Motor neuron (in vitro differentiated cells): ENCODE results near the gene INVS. TPM values are rescaled to one million over a fixed set of nuclear protein-coding genes. Genes with fewer than 3 reads are reported as not detected.
A peak's percentile ranks its signal among the peaks of the same experiment; 100 is the strongest.
"Not testable (repeated sequence)": the region's sequence is repeated elsewhere in the genome, so short reads cannot be mapped to it uniquely, and the experiment has no call there.

Experiments
- ATAC-seq, 8 experiments: fragments of 200-7000 bp; cut with Tn5 transposase; replicated peaks in 6 of 8; 2 replicates each; pipeline ENCODE4 v1.8.0; 2021; ENCODE audit warnings: mild to moderate bottlenecking in 8 of 8, moderate library complexity in 8 of 8
- H3K27ac ChIP-seq, 2 donors: fragments of 250-450 bp; sonication (Bioruptor Pico); 2 replicates each; pipeline ENCODE4 v1.9.0; 2021; ENCODE audit warnings: antibody characterized with exemption in 2 of 2, mild to moderate bottlenecking in 2 of 2, moderate library complexity in 1 of 2
- H3K4me1 ChIP-seq, 2 donors: fragments of 250-450 bp; sonication (Bioruptor Pico); replicated peaks in 1 of 2; 2 replicates each; pipeline ENCODE4 v1.6.1; 2021; ENCODE audit warnings: antibody characterized with exemption in 2 of 2, mild to moderate bottlenecking in 2 of 2, moderate library complexity in 1 of 2
- H3K4me3 ChIP-seq, 5 donors: fragments of 250-450 bp; sonication (Bioruptor Pico); 2 replicates each; pipeline ENCODE4 v1.9.0; 2021; ENCODE audit warnings: antibody characterized with exemption in 5 of 5, mild to moderate bottlenecking in 5 of 5, moderate library complexity in 4 of 5
- WGBS, 10 experiments: fragments of 450-650 bp; shearing (Covaris generic); methylation state at CpG; one replicate each; pipeline ENCODE4 v1.0.0; 2022; 5-methylcytosine and 5-hydroxymethylcytosine counted together
- in situ Hi-C, 9 experiments: fragments of 400-800 bp; cut with MboI; loops; one replicate each; pipeline ENCODE4 v1.15.0; 2021; ENCODE audit warnings: low sequenced_read_pairs in 9 of 9, low pct_unique_long_range_greater_than_20kb in 2 of 9; ENCODE audit not compliant: unreplicated experiment in 9 of 9
- total RNA-seq, 8 experiments: library from RNA; unstranded; fragments of 300-600 nt; gene quantifications; 2 replicates each; pipeline versions ENCODE4 v1.2.3 to v1.2.4, GENCODE V29; 2022

Gene INVS
- total RNA-seq, 8 experiments from 2014 or later, result 9.5 to 23.8 (median 13.8) TPM

DNA sequence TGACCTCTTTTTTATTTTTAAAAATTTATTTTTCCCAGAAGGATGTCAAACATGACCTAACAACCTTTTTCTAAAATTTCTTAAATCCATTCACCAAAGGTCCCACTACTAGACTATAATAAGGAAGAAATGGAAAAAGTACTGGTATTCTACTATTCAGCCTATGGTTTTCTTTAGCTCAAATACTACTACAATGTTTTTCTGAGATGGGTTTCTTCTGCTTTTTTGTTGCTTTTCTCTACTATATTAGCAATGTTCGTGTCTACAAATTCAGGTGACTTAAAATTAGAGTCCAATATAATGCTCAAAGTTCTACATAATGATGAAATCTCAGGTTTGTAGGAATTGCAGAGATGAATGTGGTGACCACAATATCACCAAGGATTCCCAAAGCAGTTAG is 8.2 kb upstream of the INVS start:
- in situ Hi-C loops, result no loop called here
- WGBS, 10 experiments, result 82 to 100% (median 100%) methylated on average over 1 of the region's 1 CpG; no CpG with 5 or more reads in 1 of the 10 experiments
- H3K4me1 ChIP-seq, result no peaks in the 10 kb centered on the region
- H3K27ac ChIP-seq, result no peak overlapping the region
- no peak overlapping the region for H3K4me3 ChIP-seq
- no peak for ATAC-seq

DNA sequence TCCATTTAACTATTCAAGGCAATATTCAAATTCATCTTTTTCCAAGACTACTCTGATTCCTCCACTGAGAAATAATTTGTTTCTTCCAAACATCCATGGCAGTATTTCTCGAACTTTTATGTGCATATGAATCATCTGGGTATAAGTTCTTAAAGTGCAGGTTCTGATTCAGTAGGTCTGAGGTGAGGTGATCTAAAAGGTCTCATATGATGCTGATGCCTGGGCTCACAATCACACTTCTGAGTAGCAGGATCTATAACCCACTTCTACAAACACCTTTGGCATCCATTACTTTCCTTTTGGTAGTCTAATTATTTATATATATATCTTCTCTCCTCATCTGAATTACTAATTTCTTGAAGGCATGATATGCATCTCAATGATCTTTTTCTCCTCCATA is 7.4 kb upstream of the INVS start:
- no peak for ATAC-seq
- H3K4me1 ChIP-seq, result no peaks in the 10 kb centered on the region
- no peak overlapping the region for H3K4me3 ChIP-seq
- H3K27ac ChIP-seq, result no peak overlapping the region
- in situ Hi-C loops, result no loop called here
- WGBS, 10 experiments, result 13 to 83% (median 75%) methylated on average over 1 of the region's 1 CpG; no CpG with 5 or more reads in 5 of the 10 experiments

DNA sequence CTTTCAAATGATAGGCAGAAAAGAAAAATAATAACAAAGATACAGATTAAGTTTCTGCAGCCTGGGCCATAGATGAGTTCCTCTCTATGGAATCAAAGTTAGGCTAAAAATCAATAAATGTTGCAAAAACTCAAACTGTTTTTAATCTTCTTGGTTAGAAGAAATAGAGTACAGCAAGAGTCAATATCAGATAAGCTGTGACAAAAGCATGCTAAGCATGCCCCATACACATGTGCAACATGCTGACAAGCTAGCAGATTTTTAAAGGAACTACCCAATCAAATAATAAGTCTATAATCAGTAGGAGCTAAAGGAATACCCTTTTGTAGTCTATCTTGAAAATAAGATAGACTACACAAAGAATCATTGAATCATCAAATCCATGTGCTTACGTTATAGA is 7.0 kb upstream of the INVS start:
- 63 to 100% (median 88%) methylated on average over 1 of the region's 1 CpG; no CpG with 5 or more reads in 1 of the 10 experiments for WGBS, 10 experiments
- H3K4me1 ChIP-seq, result no peaks in the 10 kb centered on the region
- in situ Hi-C loops, result no loop called here
- no peak for ATAC-seq
- H3K27ac ChIP-seq, result no peak overlapping the region
- no peak overlapping the region for H3K4me3 ChIP-seq

DNA sequence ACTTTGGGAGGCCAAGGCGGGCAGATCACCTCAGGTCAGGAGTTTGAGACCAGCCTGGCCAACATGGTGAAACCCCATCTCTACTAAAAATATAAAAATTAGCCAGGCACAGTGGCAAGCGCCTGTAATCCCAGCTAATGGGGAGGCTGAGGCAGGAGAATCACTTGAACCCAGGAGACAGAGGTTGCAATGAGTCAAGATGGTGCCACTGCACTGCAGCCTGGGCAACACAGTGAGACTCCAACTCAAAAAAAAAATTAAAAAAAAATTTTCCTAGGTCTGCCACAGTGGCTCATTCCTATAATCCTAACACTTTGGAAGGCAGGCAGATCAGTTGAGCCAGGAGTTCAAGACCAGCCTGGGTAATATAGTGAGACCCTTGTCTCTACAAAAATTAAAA is 4.6 kb upstream of the INVS start:
- H3K27ac ChIP-seq, H3K4me3 ChIP-seq, in situ Hi-C loops, H3K4me1 ChIP-seq, ATAC-seq: not testable (repeated sequence)
- WGBS, 10 experiments, result 86 to 100% (median 94%) methylated on average over 1 to 2 of the region's 2 CpGs; no CpG with 5 or more reads in 3 of the 10 experiments

DNA sequence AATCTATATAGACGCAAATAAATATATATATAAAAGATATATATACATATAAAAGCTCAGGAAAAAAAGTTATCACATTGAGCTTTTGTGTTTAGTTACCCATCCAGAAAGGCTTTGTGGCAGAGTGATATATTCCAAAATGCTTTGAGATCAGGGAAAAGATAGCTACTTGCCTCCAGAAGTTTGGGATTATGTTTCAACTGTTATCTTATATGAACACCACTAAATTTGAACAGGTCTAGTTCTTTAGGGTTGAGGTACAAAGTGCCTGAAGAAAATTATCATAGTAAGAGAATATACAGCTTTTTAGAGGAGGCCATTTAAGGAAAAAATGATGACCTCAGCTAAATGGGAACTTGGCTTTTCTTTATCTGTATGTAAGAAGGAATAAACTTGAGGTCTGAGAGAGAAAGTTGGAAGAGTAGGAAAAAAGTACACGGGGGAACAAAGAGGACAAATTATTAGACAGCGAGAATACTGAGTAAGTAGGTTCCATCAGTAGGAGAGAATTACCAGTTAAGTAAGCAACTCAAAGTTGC is 2.6 kb upstream of the INVS start:
- 73 to 100% (median 91%) methylated on average over 2 to 3 of the region's 3 CpGs; no CpG with 5 or more reads in 2 of the 10 experiments for WGBS, 10 experiments
- peaks cover 3 to 9% of the 10 kb centered on the region in 2 donors for H3K4me1 ChIP-seq
- H3K27ac ChIP-seq, result no peak overlapping the region
- no peak for ATAC-seq
- in situ Hi-C loops, result no loop called here
- H3K4me3 ChIP-seq, result no peak overlapping the region

DNA sequence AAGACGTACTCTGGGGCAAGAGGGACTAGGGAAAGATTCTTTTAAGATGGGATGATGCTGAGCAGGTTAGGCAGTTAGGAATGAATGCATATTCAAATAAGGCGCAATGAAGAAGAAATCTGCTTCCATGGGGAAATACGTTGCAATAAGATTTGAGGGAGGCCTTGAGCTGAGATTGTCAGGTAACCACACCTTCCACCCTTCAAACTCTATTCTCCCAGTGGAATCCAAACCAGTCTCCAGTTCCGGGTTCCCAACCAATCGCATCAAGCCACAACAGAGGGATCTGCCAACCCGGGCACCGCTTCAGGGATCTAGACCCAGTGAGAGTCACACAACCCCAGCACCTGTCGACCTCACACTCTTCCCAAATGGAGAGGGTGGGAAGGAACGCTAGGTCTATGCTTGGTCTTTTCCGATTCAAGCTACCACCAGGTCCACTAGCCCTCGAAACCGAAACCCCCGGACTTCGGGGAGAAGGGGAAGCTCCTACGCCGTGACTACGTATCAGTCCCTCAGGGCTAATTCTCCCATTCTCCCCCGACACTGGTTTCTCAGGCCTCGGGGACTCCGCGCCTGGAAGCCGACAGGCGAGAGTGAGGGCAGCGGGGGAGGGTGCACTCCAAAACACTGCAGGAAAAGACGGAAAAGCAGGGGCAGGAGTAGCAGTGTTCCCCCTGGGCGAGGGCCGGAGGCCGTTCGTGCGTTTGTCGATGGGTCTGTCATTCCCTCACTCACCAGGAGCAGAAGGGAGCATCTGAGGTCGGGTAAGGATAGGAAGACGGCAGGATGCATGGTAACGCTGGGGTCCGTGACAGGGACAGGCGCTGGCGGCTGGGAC is 777 bp upstream of the INVS start:
- Histone ChIP-seq H3K4me1 (peaks cover 3 to 9% of the 10 kb centered on the region in 2 donors), H3K27ac (peak overlapping the region; percentile 62 to 79), H3K4me3 (peak overlapping the region; percentile 73 to 87 (median 83))
- in situ Hi-C loops, result no loop called here
- WGBS, 10 experiments, result 0 to 18% (median 7%) methylated on average over 1 to 17 of the region's 37 CpGs; no CpG with 5 or more reads in 1 of the 10 experiments
- peak in 4 of 8 experiments; percentile 7 to 26 (median 13) for ATAC-seq

DNA sequence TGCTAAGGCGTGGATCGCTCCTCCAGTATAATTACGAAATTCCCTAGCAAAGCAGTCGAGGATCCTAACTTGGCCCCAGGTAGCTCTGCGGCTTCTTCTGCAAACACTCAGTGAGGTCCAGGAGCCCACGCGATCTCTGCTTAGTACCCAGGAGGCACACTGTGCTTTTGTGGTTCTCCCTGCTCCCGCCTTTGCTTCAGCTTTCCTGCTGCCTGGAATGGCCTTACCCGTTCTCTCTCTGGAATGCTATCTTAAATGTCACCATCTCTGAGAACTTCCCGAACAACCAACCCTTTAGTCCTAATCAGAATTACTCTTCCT is 639 bp downstream of the INVS start:
- peak overlapping the region; percentile 74 to 89 for H3K27ac ChIP-seq
- ATAC-seq, result peak in 1 of 8 experiments; percentile 0
- WGBS, 10 experiments, result 0 to 17% (median 4%) methylated on average over 1 to 7 of the region's 10 CpGs; no CpG with 5 or more reads in 1 of the 10 experiments

DNA sequence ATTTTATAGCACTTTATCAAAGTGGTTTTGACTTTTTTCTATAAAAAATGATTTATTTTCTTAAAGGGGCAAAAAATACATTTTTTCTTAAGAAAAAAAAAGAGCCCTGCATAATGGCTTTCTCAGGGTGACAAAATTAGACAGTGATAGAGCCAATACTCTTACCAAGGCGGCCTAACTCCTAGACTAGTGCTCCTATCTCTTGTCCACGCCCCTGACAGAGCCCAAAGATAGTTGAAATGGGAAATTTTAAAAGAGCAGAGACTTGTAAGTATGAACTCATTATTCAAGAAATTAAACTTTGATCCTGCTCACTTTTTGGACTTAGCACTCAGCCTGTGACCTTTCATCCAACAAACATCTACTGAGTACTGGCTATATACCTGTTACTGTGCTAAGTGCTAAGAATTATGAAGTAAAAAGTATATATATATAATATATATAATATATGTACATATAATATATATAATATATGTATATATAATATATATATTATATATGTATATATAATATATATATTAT is 1.2 kb downstream of the INVS start:
- Histone ChIP-seq H3K4me1 (peaks cover 3 to 9% of the 10 kb centered on the region in 2 donors), H3K4me3 (peak overlapping the region; percentile 73 to 87 (median 83)), H3K27ac (no peak overlapping the region)
- in situ Hi-C loops, result no loop called here
- no peak for ATAC-seq
- WGBS, 10 experiments, result 0 to 95% (median 80%) methylated on average over 1 to 2 of the region's 2 CpGs; no CpG with 5 or more reads in 2 of the 10 experiments

More for the DNA sequence above, 639 bp downstream of the INVS start:
- Histone ChIP-seq H3K4me3 (peak overlapping the region; percentile 73 to 87 (median 83)), H3K4me1 (peaks cover 3 to 9% of the 10 kb centered on the region in 2 donors)
- in situ Hi-C loops, result no loop called here

DNA sequence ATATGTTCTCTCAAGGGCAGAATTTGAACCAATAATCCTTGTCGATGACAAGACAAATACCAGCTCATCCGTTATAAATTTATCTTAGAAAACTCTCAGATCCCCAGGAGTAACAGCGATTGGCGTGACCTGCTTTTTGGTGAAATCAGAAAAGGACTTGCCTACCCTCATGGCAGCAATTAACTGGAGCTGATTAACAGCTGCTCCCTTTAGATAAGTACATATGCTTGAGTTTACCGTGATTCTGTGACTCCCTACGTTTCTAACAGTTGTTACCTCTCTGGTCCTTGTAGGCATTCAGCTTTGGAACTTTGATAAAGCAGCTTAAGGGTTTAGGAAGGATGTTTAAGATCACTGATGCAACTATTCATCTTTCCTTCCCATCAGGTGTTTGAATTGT is 2.6 kb downstream of the INVS start:
- Histone ChIP-seq H3K27ac (no peak overlapping the region), H3K4me3 (no peak overlapping the region), H3K4me1 (peaks cover 3 to 9% of the 10 kb centered on the region in 2 donors)
- in situ Hi-C loops, result no loop called here
- 50 to 100% (median 93%) methylated on average over 3 to 6 of the region's 6 CpGs; no CpG with 5 or more reads in 1 of the 10 experiments for WGBS, 10 experiments
- ATAC-seq, result no peak

DNA sequence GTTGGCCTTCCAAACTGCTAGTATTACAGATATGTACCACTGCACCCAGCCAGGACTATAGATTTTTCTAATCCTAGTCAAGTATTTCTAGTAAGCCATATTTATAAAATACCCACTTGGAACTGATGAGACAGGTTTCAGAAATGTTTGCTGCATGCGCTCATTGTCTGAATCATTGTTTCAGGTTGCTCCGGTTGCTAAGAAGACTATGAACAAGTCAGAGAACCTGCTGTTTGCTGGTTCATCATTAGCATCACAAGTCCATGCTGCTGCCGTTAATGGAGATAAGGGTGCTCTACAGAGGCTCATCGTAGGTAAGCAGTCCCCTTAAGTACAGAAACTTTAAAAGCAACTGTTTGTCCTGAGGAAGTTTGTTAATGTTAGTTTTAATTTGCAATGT is 5.3 kb downstream of the INVS start:
- in situ Hi-C loops, result no loop called here
- Histone ChIP-seq H3K4me1 (peaks cover 9 to 12% of the 10 kb centered on the region in 2 donors), H3K27ac (no peak overlapping the region), H3K4me3 (no peak overlapping the region)
- no peak for ATAC-seq
- WGBS, 10 experiments, result 48 to 94% (median 59%) methylated on average over 1 to 4 of the region's 4 CpGs; no CpG with 5 or more reads in 3 of the 10 experiments

DNA sequence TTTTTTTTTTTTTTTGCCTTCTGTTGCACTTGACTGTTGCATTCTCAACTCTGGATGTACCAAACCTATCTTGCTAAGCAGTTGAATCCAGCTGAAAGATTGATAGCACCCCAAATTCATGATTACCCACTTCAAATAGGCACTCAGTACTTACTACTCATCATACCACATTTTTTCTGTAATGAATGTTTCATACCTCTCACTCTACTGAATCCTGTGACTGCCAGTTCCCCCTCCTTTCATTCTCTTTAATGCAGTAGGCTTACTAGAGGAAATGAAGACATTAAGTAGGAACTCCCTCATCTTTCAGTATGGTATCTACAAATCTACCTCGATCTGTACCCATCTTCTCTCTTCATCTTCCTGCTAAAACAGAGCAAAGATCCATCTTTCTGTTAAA is 6.8 kb downstream of the INVS start:
- in situ Hi-C loops, result no loop called here
- ATAC-seq, result no peak
- Histone ChIP-seq H3K4me1 (peaks cover 6 to 10% of the 10 kb centered on the region in 2 donors), H3K4me3 (no peak overlapping the region), H3K27ac (no peak overlapping the region)
- 0 to 100% (median 17%) methylated on average over 1 of the region's 1 CpG; no CpG with 5 or more reads in 1 of the 10 experiments for WGBS, 10 experiments

DNA sequence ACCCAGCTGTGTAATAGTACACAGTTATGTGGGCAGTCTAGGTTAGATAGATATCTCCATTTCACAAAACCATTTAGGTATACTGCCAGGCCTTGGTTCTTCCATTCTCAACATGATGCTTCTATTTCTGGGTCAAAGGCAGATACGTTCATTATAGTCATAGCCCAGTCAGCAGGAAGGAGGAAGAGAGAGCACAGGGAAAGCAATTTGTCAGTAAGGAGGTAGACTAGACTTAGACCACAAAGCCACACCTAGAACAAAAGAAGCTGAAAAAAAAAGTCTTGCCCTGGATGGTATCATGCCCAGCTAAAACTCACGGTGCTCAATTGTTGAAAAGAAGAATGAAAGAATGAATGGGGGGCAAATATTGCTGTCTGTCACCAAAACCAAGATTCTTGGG is 7.6 kb downstream of the INVS start:
- peaks cover 10 to 11% of the 10 kb centered on the region in 2 donors for H3K4me1 ChIP-seq
- no peak overlapping the region for H3K27ac ChIP-seq
- in situ Hi-C loops, result no loop called here
- ATAC-seq, result no peak
- 60 to 100% (median 88%) methylated on average over 1 to 2 of the region's 2 CpGs; no CpG with 5 or more reads in 1 of the 10 experiments for WGBS, 10 experiments
- H3K4me3 ChIP-seq, result no peak overlapping the region

DNA sequence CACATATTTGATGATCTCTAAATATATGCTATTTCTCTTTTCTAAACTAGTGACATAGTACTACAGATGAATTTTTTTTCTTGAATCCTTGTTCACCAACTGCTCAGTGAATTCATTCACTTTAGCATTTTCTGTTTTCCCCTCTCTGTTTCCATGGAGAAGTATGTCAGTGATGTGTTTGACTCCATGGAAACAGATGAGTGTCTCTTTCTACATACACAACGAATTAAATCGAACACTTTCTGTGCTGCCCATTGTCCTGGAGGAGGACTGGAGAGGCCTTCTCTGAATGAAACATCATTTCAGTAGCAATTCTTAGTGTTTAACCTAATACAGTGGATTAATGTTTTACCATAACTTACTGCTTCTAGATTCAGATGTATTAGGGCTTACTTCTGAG is 9.5 kb downstream of the INVS start:
- WGBS, 10 experiments, result 0 to 90% (median 10%) methylated on average over 2 of the region's 2 CpGs; no CpG with 5 or more reads in 1 of the 10 experiments
- Histone ChIP-seq H3K27ac (no peak overlapping the region), H3K4me1 (peaks cover 10 to 11% of the 10 kb centered on the region in 2 donors), H3K4me3 (no peak overlapping the region)
- in situ Hi-C loops, result no loop called here
- peak in 6 of 8 experiments; percentile 65 to 91 (median 85) for ATAC-seq
